Epithelial cell of esophagus (primary cell): ENCODE data around the gene STX11.

Experiments used
- DNase-seq: peaks from one replicate; pipeline ENCODE4 v3.0.0; 2010; ENCODE audit warnings: low read depth
- H3K4me3 ChIP-seq: 2 replicates; pipeline ENCODE4 v1.5.1; 2011; ENCODE audit warnings: mild to moderate bottlenecking, low read length, control low read depth
- TF ChIP-seq, protein P1 (sequence below): IDR thresholded peaks from 2 replicates; pipeline ENCODE4 v1.5.1; 2011; ENCODE audit warnings: low read depth, mild to moderate bottlenecking, low read length, control low read depth, inconsistent platforms; ENCODE audit not compliant: insufficient read depth; ENCODE audit errors: missing control alignments

Gene STX11

GRCh38 chr6:144219056-144219685, 68.9 kb downstream of the STX11 start:
- no peak overlapping the region for H3K4me3 ChIP-seq
- peak; percentile 62 for DNase-seq
- TF ChIP-seq, protein P1, sequence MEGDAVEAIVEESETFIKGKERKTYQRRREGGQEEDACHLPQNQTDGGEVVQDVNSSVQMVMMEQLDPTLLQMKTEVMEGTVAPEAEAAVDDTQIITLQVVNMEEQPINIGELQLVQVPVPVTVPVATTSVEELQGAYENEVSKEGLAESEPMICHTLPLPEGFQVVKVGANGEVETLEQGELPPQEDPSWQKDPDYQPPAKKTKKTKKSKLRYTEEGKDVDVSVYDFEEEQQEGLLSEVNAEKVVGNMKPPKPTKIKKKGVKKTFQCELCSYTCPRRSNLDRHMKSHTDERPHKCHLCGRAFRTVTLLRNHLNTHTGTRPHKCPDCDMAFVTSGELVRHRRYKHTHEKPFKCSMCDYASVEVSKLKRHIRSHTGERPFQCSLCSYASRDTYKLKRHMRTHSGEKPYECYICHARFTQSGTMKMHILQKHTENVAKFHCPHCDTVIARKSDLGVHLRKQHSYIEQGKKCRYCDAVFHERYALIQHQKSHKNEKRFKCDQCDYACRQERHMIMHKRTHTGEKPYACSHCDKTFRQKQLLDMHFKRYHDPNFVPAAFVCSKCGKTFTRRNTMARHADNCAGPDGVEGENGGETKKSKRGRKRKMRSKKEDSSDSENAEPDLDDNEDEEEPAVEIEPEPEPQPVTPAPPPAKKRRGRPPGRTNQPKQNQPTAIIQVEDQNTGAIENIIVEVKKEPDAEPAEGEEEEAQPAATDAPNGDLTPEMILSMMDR = peak; percentile 61

DNA sequence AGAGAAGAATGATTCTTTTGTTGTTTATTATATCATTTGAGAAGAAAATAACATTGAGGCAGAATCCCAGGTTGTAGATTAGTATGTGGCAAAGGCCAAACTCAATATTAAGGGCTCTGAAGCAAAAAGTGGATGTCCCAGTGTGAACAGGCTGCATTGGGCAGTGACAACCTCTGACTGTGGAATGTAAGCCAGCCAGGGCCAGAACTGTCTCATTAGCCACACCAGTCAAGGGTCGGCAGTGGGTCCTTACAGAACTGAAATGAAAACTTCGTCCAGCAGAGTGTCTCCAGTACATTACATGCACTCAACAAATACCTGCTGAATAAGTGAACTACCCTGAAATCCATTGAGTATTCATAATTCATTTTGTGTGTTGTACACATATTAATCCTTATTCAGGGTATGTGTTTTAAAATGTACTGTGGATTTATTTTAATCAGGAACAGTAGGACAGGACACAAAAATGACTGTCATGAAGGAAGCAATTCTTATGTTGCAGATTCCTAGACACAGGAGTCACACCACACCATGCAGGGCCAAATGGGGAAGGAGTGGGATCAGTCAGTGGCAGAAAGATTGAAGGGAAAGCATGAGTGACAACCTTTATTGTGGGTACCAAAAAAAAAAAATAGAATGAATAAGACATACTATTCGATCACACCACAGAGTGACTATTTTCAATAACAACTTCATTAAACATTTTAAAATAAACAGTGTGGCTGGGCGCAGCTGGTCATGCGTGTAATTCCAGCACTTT, 69.9 kb downstream of the STX11 start:
- no peak overlapping the region for H3K4me3 ChIP-seq
- DNase-seq = no peak
- TF ChIP-seq, protein P1 = no peak

GRCh38 chr6:144223686-144224085, 73.4 kb downstream of the STX11 start:
- no peak for DNase-seq
- TF ChIP-seq, protein P1 = no peak
- no peak overlapping the region for H3K4me3 ChIP-seq

GRCh38 chr6:144231721-144232120, 81.4 kb downstream of the STX11 start:
- TF ChIP-seq, protein P1 = no peak
- DNase-seq = no peak

GRCh38 chr6:144232176-144232831, 82.0 kb downstream of the STX11 start:
- TF ChIP-seq, protein P1 = no peak
- no peak for DNase-seq
- H3K4me3 ChIP-seq = no peak overlapping the region

More at GRCh38 chr6:144231721-144232120, 81.4 kb downstream of the STX11 start:
- H3K4me3 ChIP-seq = no peak overlapping the region

DNA sequence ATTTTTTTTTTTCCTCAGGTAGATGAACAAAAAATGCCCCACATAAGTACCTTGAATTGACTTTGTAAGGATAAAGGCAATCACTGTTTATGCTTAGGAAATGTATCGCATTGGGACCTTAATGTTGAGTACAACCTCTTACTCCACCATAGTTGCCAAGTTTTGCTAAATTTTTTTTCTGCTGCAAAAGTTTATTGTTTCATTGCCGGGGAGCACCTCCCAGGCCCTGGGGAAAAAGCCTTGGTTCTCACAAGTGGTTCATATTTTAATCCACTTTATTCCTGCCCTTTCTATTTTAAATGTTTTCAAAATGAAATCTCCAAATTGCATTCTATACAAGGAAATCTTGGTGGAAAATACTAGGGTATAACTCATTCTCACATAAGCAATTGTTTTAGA, 82.5 kb downstream of the STX11 start:
- TF ChIP-seq, protein P1 = no peak
- H3K4me3 ChIP-seq = no peak overlapping the region
- DNase-seq = no peak
